Measurements from ENCODE around the gene ATP5F1E. TPM values are rescaled to one million over a fixed set of nuclear protein-coding genes. Genes with fewer than 3 reads are reported as not detected.
"Not testable (repeated sequence)": the region's sequence is repeated elsewhere in the genome, so short reads cannot be mapped to it uniquely, and the experiment has no call there.

The ATP5F1E gene
- total RNA-seq, 4 donors from 2014 or later, result 11.6 to 35.5 (median 26.0) TPM

DNA sequence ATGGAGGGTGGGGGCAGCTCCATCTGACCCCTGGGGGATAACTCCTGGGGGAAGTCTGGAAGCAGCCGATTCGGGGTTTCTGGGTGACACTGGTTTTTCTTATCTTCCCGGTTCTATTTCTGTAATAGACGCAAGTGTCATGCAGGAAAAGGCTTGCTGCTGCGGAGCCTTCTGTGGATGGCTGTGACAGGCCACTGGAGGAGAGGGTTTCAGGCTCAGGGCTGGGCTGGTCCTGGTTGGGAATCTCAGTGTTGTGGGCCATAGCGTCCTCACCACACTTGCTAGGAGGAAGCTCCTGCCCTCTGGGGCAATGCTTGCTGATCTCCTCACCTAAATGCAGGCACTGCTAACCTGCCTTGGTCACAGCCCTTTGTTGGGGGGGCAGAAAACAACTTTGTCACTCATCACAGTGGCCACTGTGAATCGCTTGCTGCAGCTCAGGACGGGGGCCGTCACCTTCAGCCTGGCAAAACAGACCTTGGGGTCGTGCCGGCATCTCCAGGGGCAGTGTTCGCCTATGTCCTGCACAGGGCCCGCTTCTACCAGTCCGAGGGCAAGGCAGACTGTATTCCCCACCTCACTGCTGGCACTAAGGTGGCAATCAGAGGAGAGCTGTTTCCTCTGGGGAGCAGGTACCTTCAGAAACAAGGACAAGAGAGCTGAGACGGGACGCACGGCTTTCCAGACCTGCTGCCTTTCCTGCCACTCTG, 17.3 kb downstream of the ATP5F1E start:
- Histone ChIP-seq H3K27me3 (no peaks in the 10 kb centered on the region), H3K9me3 (no peaks in the 10 kb centered on the region), H3K4me3 (no peak overlapping the region), H3K4me1 (peaks cover 7 to 34% (median 14%) of the 10 kb centered on the region in 3 donors), H3K27ac (no peak overlapping the region), H3K36me3 (no peaks in the 10 kb centered on the region)
- DNase-seq, result no peak
- no peak for TF ChIP-seq POLR2A (IDR thresholded peaks at IDR 0.05)
- TF ChIP-seq, protein P1, sequence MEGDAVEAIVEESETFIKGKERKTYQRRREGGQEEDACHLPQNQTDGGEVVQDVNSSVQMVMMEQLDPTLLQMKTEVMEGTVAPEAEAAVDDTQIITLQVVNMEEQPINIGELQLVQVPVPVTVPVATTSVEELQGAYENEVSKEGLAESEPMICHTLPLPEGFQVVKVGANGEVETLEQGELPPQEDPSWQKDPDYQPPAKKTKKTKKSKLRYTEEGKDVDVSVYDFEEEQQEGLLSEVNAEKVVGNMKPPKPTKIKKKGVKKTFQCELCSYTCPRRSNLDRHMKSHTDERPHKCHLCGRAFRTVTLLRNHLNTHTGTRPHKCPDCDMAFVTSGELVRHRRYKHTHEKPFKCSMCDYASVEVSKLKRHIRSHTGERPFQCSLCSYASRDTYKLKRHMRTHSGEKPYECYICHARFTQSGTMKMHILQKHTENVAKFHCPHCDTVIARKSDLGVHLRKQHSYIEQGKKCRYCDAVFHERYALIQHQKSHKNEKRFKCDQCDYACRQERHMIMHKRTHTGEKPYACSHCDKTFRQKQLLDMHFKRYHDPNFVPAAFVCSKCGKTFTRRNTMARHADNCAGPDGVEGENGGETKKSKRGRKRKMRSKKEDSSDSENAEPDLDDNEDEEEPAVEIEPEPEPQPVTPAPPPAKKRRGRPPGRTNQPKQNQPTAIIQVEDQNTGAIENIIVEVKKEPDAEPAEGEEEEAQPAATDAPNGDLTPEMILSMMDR (IDR thresholded peaks at IDR 0.05), result no peak
- WGBS, 2 donors, result 86 to 88% methylated on average over 5 to 7 of the region's 17 CpGs
- intact Hi-C loops (cut with DNase I), result no loop called here

DNA sequence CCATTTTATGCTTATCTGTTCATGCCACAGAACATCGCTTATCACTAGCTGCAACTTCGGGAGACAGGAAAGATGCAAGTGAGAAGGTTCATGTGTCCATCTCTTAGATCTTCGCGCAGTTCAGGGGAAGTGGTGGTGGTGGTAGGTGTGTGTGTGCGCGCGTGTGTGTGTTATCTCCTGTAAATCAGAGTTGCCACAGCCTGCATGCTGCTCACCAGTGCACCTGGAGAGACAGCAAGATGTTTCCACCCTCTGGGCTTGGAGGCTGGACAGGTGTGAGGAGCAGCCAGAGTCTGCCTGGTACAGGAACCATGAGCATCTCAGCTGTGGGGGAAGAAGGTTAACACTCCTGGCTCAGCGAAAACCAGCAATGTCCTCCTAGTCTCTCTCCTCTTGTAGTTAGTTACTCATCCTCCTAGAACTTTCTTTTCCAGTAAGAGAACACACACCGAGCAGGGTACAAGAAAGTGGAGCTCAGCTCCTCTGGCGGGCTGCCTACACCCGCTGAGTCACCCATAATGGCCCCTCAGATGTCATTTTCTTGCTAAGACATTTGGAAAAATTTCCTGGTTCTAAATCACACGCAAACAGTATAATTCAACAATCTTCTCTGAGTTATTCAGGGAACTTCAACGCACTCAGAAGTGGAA, 18.1 kb downstream of the ATP5F1E start:
- H3K4me1 ChIP-seq, result peaks cover 7 to 37% (median 16%) of the 10 kb centered on the region in 3 donors
- H3K27ac ChIP-seq, result no peak overlapping the region
- no peak overlapping the region for H3K4me3 ChIP-seq
- no peaks in the 10 kb centered on the region for H3K9me3 ChIP-seq
- H3K36me3 ChIP-seq, result no peaks in the 10 kb centered on the region
- no peak for DNase-seq
- no peak for TF ChIP-seq POLR2A (IDR thresholded peaks at IDR 0.05)
- TF ChIP-seq, protein P1 (IDR thresholded peaks at IDR 0.05), result no peak
- 66 to 75% methylated on average over 13 of the region's 13 CpGs for WGBS, 2 donors
- intact Hi-C loops (cut with DNase I), result no loop called here
- no peaks in the 10 kb centered on the region for H3K27me3 ChIP-seq

DNA sequence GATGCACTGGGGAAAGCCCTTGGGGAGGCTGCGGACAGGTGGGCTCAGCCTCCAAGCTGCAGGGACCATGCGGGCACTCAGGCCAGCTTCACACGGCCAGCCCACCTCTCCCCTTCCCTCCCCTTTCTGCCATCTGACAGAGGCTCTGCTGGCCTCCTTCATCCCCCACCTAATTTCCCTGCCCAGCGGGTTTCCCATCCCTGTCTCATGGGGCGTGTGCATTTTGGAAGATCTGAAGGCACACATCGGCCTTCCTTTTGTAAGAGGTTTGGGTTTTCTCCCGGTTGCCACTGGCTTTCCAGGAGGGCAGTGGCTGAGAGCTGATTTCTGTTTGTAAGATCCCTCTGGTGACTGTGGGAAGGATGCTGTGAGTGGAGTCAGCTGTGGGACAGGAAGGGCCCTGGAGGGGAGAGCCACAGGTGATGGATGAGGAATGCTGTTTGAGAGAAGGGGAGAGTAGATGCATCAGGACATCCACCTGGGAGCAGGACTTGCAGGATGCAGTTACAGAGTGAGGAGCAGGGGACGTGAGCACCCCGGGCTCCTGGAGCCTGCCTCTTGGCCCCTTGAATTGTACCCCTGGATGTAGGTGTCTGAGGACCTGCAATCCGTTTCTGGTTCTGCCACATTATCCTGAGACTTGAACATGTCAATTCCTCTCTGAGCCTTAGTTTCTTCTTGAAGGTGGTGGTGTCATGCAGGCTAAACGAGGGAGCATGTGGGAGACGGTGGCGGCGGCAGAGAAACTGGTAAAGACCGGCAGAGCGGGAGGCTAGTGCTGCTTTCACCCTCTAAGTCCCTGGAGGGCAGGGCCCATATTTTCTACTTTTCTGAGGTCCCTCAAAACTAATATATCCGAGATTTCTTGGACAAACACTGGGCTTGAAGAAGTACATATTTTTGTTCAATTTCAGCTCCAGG, 18.8 kb downstream of the ATP5F1E start:
- Histone ChIP-seq H3K4me3 (no peak overlapping the region), H3K4me1 (peaks cover 7 to 37% (median 16%) of the 10 kb centered on the region in 3 donors), H3K9me3 (no peaks in the 10 kb centered on the region), H3K27me3 (no peaks in the 10 kb centered on the region), H3K36me3 (no peaks in the 10 kb centered on the region), H3K27ac (no peak overlapping the region)
- DNase-seq, result no peak
- WGBS, 2 donors, result 75 to 88% methylated on average over 12 to 13 of the region's 17 CpGs
- TF ChIP-seq, protein P1 (IDR thresholded peaks at IDR 0.05), result no peak
- no peak for TF ChIP-seq POLR2A (IDR thresholded peaks at IDR 0.05)
- intact Hi-C loops (cut with DNase I), result no loop called here

DNA sequence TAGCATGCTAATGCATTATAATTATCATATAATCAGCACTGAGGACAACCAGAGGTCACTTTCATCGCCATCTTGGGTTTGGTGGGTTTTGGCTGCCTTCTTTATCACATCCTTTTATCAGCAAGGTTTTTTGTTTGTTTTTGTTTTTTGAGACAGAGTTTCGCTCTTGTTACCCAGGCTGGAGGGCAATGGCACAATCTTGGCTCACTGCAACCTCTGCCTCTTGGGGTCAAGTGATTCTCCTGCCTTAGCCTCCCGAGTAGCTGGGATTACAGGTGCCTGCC, 20.3 kb downstream of the ATP5F1E start:
- H3K4me3 ChIP-seq; intact Hi-C loops (cut with DNase I); H3K36me3 ChIP-seq; H3K9me3 ChIP-seq; H3K27me3 ChIP-seq; DNase-seq: not testable (repeated sequence)
- WGBS, 2 donors, result 92% methylated on average over 3 of the region's 3 CpGs
- Histone ChIP-seq H3K4me1 (peaks cover 13 to 43% (median 22%) of the 10 kb centered on the region in 3 donors), H3K27ac (peak overlapping the region in 2 of 4 donors; percentile 50 to 63)

DNA sequence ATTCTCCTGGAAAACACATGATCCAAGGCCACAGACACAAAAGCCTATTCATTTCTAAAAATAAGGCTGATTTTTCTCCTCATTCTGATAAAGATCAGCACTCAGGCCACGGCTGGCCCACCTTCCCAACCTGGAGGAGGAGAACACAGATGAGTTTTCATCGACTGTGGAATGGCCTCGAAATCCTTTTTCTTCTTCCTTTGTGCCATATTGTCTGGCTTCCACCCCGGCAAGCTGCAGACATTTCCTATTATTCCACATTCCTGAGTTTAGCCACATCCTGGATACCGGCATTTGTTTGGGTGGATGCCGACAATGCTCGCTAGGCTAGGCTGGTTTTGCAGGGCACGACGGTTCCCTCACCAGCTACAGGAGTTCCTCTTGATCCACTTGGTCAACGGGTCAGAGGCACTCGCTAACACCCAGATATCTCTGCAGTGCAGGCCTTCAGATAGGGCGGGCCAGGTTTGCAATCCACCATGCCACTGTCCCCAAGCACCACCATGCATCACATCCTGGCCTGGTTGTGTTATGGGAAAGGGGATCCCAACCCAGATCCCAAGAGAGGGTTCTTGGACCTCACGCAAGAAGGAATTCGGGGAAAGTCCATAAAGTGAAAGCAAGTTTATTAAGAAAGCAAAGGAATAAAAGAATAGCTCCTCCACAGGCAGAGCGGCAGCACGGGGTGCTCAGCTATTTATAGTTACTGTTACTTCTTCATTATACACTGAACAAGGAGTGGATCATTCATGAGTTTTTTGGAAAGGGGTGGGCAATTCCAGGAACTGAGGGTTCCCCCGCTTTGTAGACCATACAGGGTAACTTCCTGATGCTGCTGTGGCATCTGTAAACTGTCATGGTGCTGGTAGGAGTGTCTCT, 20.9 kb downstream of the ATP5F1E start:
- intact Hi-C loops (cut with DNase I), result no loop called here
- peaks cover 18 to 43% (median 25%) of the 10 kb centered on the region in 3 donors for H3K4me1 ChIP-seq
- WGBS, 2 donors, result 43 to 49% methylated on average over 9 to 17 of the region's 17 CpGs
- H3K4me3 ChIP-seq, result peak overlapping the region in 1 of 4 donors; percentile 3
- no peak for DNase-seq
- no peak for TF ChIP-seq POLR2A (IDR thresholded peaks at IDR 0.05)
- TF ChIP-seq, protein P1 (IDR thresholded peaks at IDR 0.05), result no peak
- H3K9me3 ChIP-seq, result no peaks in the 10 kb centered on the region
- peak overlapping the region in 3 of 4 donors; percentile 34 to 63 (median 50) for H3K27ac ChIP-seq
- no peaks in the 10 kb centered on the region for H3K27me3 ChIP-seq
- H3K36me3 ChIP-seq, result no peaks in the 10 kb centered on the region

All from esophagus squamous epithelium (tissue), 5 donors.